Measurements from ENCODE around the gene PDC. TPM values are rescaled to one million over a fixed set of nuclear protein-coding genes. Genes with fewer than 3 reads are reported as not detected.
A peak's percentile ranks its signal among the peaks of the same experiment; 100 is the strongest.

The PDC gene
- total and polyA plus RNA-seq, 9 of the 15 experiments (the other 6 are each of a cell fraction or from before 2014, with no cell fraction given), result not detected

- TF ChIP-seq ILF3 (IDR thresholded peaks at IDR 0.05; ENCODE audit: borderline replicate concordance) (peak; percentile 13; the same call in 1 of the 2 replicates), JUND (IDR thresholded peaks at IDR 0.05; ENCODE audit: borderline replicate concordance, low read depth, low read length) (no peak; the same call in 1 of the 2 replicates), JUND (tag; IDR thresholded peaks at IDR 0.05; ENCODE audit: borderline replicate concordance, low read depth, low read length) (no peak), RAD51 (IDR thresholded peaks at IDR 0.05; ENCODE audit: borderline replicate concordance, low read depth) (no peak), TBL1XR1 (IDR thresholded peaks at IDR 0.05; ENCODE audit: low read length in 2 of 2) (0 out of 4 replicates have a peak, but pooled peaks of 1 of the 2 experiments have one; percentile 4), CCAR2 (IDR thresholded peaks at IDR 0.05; ENCODE audit: low read depth, low read length) (no peak), SRF (CRISPR knock-in tag; IDR thresholded peaks at IDR 0.05) (peak in 1 of 2 experiments; percentile 26; a peak in 1 of 4 replicates), ZNF511 (CRISPR knock-in tag; IDR thresholded peaks at IDR 0.05) (no peak), YBX1 (IDR thresholded peaks at IDR 0.05) (no peak), ZNF785 (CRISPR knock-in tag; IDR thresholded peaks at IDR 0.05) (peak; percentile 93), GABPA (tag; conservative IDR thresholded peaks at IDR 0.05; ENCODE audit: low read depth) (peak; percentile 43), FOXA3 (CRISPR knock-in tag; conservative IDR thresholded peaks at IDR 0.05 in 1 of 2, IDR thresholded peaks at IDR 0.05 in 1 of 2) (peak; percentile 11 to 84; a peak in 1 of 4 replicates), ZNF655 (CRISPR knock-in tag; IDR thresholded peaks at IDR 0.05) (no peak), TCF3 (CRISPR knock-in tag; IDR thresholded peaks at IDR 0.05) (0 out of 2 replicates have a peak, but pooled peaks have one; percentile 40), GATAD2A (IDR thresholded peaks at IDR 0.05) (no peak)
Measured at GRCh38 chr1:186404454-186405051, 56.4 kb downstream of the PDC start (continued).
